ENCODE measurements around the gene CWH43.

DNA sequence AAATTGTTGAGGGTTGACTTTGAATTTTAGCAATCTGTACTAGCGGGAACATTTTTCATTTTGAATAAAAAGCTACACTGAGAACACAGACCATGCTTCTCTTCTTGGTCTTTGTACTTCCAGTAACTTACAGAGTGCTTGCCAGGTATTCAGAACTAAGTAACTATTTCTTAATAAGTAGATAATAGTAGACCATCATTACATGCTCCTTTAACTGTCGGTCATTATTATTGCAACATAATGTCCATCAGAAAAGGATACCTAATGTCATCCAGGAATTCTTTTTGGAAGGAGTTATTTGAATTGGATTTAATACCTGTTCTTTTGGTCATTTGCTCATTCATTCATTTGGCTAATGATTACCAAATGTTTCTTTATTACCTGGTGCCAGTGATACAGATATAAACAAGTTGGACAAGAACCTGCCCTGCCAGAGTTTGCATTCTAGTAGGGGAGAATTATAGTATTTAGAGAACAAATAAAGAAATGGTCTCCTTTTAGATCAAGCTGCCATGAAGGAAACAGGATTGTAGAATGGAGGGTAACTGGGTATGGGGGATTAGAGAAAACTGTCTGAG lies 32.7 kb downstream of the CWH43 start:
- TF ChIP-seq, protein P1, sequence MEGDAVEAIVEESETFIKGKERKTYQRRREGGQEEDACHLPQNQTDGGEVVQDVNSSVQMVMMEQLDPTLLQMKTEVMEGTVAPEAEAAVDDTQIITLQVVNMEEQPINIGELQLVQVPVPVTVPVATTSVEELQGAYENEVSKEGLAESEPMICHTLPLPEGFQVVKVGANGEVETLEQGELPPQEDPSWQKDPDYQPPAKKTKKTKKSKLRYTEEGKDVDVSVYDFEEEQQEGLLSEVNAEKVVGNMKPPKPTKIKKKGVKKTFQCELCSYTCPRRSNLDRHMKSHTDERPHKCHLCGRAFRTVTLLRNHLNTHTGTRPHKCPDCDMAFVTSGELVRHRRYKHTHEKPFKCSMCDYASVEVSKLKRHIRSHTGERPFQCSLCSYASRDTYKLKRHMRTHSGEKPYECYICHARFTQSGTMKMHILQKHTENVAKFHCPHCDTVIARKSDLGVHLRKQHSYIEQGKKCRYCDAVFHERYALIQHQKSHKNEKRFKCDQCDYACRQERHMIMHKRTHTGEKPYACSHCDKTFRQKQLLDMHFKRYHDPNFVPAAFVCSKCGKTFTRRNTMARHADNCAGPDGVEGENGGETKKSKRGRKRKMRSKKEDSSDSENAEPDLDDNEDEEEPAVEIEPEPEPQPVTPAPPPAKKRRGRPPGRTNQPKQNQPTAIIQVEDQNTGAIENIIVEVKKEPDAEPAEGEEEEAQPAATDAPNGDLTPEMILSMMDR (conservative IDR thresholded peaks at IDR 0.05), result no peak
- no peak for TF ChIP-seq ZFX (IDR thresholded peaks at IDR 0.05)

Measured in C4-2B (cell line).